Prostate gland (tissue), 2 donors: ENCODE results near the gene RIT2.

Source experiments
- POLR2A ChIP-seq: fragments of 450-650 bp; IDR thresholded peaks from one replicate; pipeline ENCODE4 v1.6.1; 2016; ENCODE audit warnings: antibody characterized with exemption, mild to moderate bottlenecking
- POLR2AphosphoS5 ChIP-seq: sonication (generic); formaldehyde crosslinking; IDR thresholded peaks from one replicate; pipeline ENCODE4 v1.6.1; 2017; ENCODE audit warnings: antibody characterized with exemption
- TF ChIP-seq, protein P1 (sequence below), 4 experiments: fragments of 200-600 bp in 2 of 4; fragments of 450-650 bp in 2 of 4; sonication (generic) in 2 of 4; IDR thresholded peaks; 1 replicate in 3 of 4; 2 replicates in 1 of 4; pipeline ENCODE4 v1.5.1; 2016 to 2019; ENCODE audit warnings: antibody characterized with exemption in 4 of 4, mild to moderate bottlenecking in 2 of 4, moderate library complexity in 2 of 4

DNA sequence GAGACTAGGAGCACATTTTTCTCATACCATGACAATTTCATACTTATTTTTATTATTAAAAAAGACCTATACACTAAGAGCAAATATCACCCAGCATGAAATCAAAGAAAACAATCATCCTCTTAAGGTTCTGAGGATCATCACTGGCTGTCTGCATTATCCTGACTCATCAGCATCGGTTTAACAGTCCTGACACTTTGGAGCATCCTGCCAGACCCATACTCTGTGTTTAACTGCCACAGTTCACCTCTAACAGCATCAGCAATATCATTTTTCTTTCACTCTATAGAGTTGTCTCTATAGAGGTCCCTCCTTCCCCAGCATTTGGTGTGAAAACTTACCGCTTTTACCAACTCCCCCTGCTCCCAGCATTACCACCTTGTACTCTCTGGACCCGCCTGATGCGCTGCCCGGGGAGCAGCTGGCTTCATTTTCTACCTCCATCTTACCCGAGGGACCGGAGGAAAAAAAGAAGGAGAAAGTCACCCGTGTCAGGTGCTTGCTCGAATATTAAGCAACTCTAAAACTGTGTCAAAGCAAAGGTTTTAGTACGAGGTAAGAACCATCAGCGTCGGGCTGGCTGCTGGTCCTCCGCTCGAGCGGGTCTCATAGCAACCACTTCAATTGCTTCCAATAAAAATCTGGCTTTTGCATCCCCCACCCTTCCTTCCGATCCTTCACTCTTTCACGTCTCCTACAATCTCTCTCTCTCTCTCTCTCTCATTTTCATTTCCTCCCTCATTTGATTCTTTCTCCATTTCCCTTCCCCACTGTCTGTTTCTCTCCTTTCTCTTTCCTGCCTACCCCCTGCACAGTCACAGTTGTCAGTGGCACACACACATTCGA, at the start of gene RIT2:
- TF ChIP-seq, protein P1, sequence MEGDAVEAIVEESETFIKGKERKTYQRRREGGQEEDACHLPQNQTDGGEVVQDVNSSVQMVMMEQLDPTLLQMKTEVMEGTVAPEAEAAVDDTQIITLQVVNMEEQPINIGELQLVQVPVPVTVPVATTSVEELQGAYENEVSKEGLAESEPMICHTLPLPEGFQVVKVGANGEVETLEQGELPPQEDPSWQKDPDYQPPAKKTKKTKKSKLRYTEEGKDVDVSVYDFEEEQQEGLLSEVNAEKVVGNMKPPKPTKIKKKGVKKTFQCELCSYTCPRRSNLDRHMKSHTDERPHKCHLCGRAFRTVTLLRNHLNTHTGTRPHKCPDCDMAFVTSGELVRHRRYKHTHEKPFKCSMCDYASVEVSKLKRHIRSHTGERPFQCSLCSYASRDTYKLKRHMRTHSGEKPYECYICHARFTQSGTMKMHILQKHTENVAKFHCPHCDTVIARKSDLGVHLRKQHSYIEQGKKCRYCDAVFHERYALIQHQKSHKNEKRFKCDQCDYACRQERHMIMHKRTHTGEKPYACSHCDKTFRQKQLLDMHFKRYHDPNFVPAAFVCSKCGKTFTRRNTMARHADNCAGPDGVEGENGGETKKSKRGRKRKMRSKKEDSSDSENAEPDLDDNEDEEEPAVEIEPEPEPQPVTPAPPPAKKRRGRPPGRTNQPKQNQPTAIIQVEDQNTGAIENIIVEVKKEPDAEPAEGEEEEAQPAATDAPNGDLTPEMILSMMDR (IDR thresholded peaks at IDR 0.05), result no peak
- TF ChIP-seq POLR2A (no peak), POLR2AphosphoS5 (no peak)
